ENCODE measurements around the gene LRP1B.

DNA sequence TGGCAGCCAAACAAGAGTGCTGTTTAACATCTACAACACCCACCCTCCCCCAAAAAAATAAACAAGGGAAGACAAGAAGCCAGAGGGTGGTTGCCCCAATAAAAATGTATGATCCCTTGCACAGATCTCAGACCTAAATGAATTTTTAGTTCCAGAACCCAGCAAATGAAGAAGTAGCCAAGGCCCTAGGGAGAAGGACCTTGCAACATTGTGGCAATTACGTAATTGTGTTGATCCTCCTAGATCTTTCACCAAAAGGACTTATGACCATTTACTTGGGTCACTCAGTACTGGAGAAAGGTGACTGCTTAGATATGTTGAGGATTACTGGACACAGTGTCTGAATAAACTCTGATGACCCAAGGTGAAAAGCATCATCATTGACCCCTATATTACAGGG lies 1393.8 kb downstream of the LRP1B start:
- TF ChIP-seq EZH2 (IDR thresholded peaks at IDR 0.05; ENCODE audit: insufficient read depth, poor library complexity, severe bottlenecking) (no peak), EZH2phosphoT487 (IDR thresholded peaks at IDR 0.05; ENCODE audit: insufficient read depth, low read depth) (no peak)
